Mucosa of descending colon (tissue), 3 donors: ENCODE data around the gene ANO10. TPM values are rescaled to one million over a fixed set of nuclear protein-coding genes. Genes with fewer than 3 reads are reported as not detected.
"Not testable (repeated sequence)": the region's sequence is repeated elsewhere in the genome, so short reads cannot be mapped to it uniquely, and the experiment has no call there.

ENCODE experiments used
- ATAC-seq: fragments of 200-7000 bp; cut with Tn5 transposase; one replicate; pipeline ENCODE4 v1.9.1; 2020; ENCODE audit warnings: mild to moderate bottlenecking, moderate library complexity
- DNase-seq, 3 donors: peaks; one replicate each; pipeline ENCODE4 v3.0.0-alpha.2; 2020
- H3K36me3 ChIP-seq: fragments of 200-600 bp; one replicate; pipeline ENCODE4 v1.8.0; 2021; ENCODE audit warnings: low read depth, mild to moderate bottlenecking
- H3K4me1 ChIP-seq: fragments of 200-600 bp; one replicate; pipeline ENCODE4 v1.8.0; 2021; ENCODE audit warnings: low read depth, mild to moderate bottlenecking
- H3K4me3 ChIP-seq: fragments of 200-600 bp; one replicate; pipeline ENCODE4 v1.8.0; 2021; ENCODE audit warnings: mild to moderate bottlenecking
- H3K9me3 ChIP-seq: fragments of 200-600 bp; one replicate; pipeline ENCODE4 v1.8.0; 2021; ENCODE audit warnings: mild to moderate bottlenecking
- CTCF ChIP-seq: fragments of 200-600 bp; IDR thresholded peaks from one replicate; pipeline ENCODE4 v1.8.0; 2022; ENCODE audit warnings: antibody characterized with exemption, mild to moderate bottlenecking
- intact Hi-C, 2 donors: fragments of 100-400 bp; cut with DNase I in 1 of 2; cut with micrococcal nuclease in 1 of 2; formaldehyde crosslinking; loops; one replicate each; pipeline versions ENCODE4 v1.11.0 to v1.11.1; 2022; cut with DNase I, micrococcal nuclease
- total RNA-seq, 3 donors: library from RNA; stranded (reverse); fragmentation: NEBNext Ultra II Directional in 2 of 3; extraction: Animal tissue kit (Norgen Biotek cat#: 25700) in 2 of 3; gene quantifications; one replicate each; pipeline versions ENCODE4 v1.2.1 to v1.2.4, GENCODE V29; 2021 to 2023
- donor health status: DM: no; HTN: no; CAD: no; lungs with moderate emphysema.
- donor health status: DM: no; HTN: no; CAD: no.
- donor health status: DM: no; HTN: yes; CAD: no.

Gene ANO10
- total RNA-seq, 3 donors from 2014 or later, result 46.6 to 100.0 (median 64.1) TPM

- no peak for TF ChIP-seq CTCF
- no peak overlapping the region for H3K4me3 ChIP-seq
- no peaks in the 10 kb centered on the region for H3K4me1 ChIP-seq
- ATAC-seq (no peak), DNase-seq (no peak)
- intact Hi-C loops, result no loop called here
- no peaks in the 10 kb centered on the region for H3K9me3 ChIP-seq
- no peaks in the 10 kb centered on the region for H3K36me3 ChIP-seq
Measured at GRCh38 chr3:43473244-43473643, 148.6 kb downstream of the ANO10 start.

GRCh38 chr3:43468133-43468532, 153.7 kb downstream of the ANO10 start:
- no peak for ATAC-seq

GRCh38 chr3:43465109-43465508, 156.7 kb downstream of the ANO10 start:
- ATAC-seq, result peak; percentile 93
- TF ChIP-seq CTCF, result no peak

More at GRCh38 chr3:43468133-43468532, 153.7 kb downstream of the ANO10 start:
- Histone ChIP-seq H3K4me3 (no peak overlapping the region), H3K36me3 (no peaks in the 10 kb centered on the region), H3K4me1 (no peaks in the 10 kb centered on the region), H3K9me3 (no peaks in the 10 kb centered on the region)
- intact Hi-C loops, result no loop called here
- DNase-seq, result no peak
- TF ChIP-seq CTCF, result no peak

GRCh38 chr3:43462566-43462965, 159.2 kb downstream of the ANO10 start:
- ATAC-seq, DNase-seq, intact Hi-C loops, H3K9me3 ChIP-seq, H3K36me3 ChIP-seq, H3K4me1 ChIP-seq, H3K4me3 ChIP-seq: not testable (repeated sequence)

More at GRCh38 chr3:43465109-43465508, 156.7 kb downstream of the ANO10 start:
- Histone ChIP-seq H3K36me3 (no peaks in the 10 kb centered on the region), H3K4me3 (no peak overlapping the region), H3K4me1 (no peaks in the 10 kb centered on the region), H3K9me3 (no peaks in the 10 kb centered on the region)
- DNase-seq, result peak in 1 of 3 donors; percentile 16
- intact Hi-C loops, result no loop called here

- no peaks in the 10 kb centered on the region for H3K9me3 ChIP-seq
- no peaks in the 10 kb centered on the region for H3K4me1 ChIP-seq
- intact Hi-C loops, result no loop called here
- no peak overlapping the region for H3K4me3 ChIP-seq
- DNase-seq, result no peak
- ATAC-seq, result no peak
- no peaks in the 10 kb centered on the region for H3K36me3 ChIP-seq
- TF ChIP-seq CTCF, result no peak
Measured at GRCh38 chr3:43461345-43461744, 160.5 kb downstream of the ANO10 start.

GRCh38 chr3:43457038-43457437, 164.8 kb downstream of the ANO10 start:
- H3K4me1 ChIP-seq, H3K9me3 ChIP-seq, DNase-seq, intact Hi-C loops, H3K4me3 ChIP-seq, ATAC-seq, H3K36me3 ChIP-seq: not testable (repeated sequence)

GRCh38 chr3:43455233-43455632, 166.6 kb downstream of the ANO10 start:
- peak; percentile 59 for ATAC-seq
- no peak for TF ChIP-seq CTCF
- no peak for DNase-seq
- Histone ChIP-seq H3K36me3 (no peaks in the 10 kb centered on the region), H3K4me1 (no peaks in the 10 kb centered on the region), H3K9me3 (no peaks in the 10 kb centered on the region), H3K4me3 (no peak overlapping the region)
- intact Hi-C loops, result no loop called here
